Astrocyte (in vitro differentiated cells and primary cell): ENCODE results near the gene CD52. TPM values are rescaled to one million over a fixed set of nuclear protein-coding genes. Genes with fewer than 3 reads are reported as not detected.

Experiments used
- DNase-seq: peaks from one replicate; pipeline ENCODE4 v3.0.0-alpha.2; 2010; ENCODE audit warnings: low read depth
- FAIRE-seq: peaks from 2 replicates; lab custom pipeline; 2011; peaks lifted over from hg19 to GRCh38; lab: Jason Lieb, UNC
- H2AFZ ChIP-seq: 2 replicates; pipeline ENCODE4 v1.6.0; 2012; ENCODE audit warnings: low read depth, low read length, inconsistent platforms
- H3K27ac ChIP-seq: 2 replicates; pipeline ENCODE4 v1.5.1; 2011; ENCODE audit warnings: low read depth, low read length, inconsistent platforms
- H3K27me3 ChIP-seq: 2 replicates; pipeline ENCODE4 v1.6.0; 2011; ENCODE audit warnings: low read length, inconsistent platforms; ENCODE audit not compliant: insufficient read depth
- H3K36me3 ChIP-seq: 2 replicates; pipeline ENCODE4 v1.5.1; 2011; ENCODE audit warnings: low read length, inconsistent platforms; ENCODE audit not compliant: insufficient read depth
- H3K4me1 ChIP-seq: 2 replicates; pipeline ENCODE4 v1.5.1; 2011; ENCODE audit warnings: low read length, inconsistent platforms; ENCODE audit not compliant: insufficient read depth
- H3K4me2 ChIP-seq: 2 replicates; pipeline ENCODE4 v1.6.0; 2012; ENCODE audit warnings: low read length, inconsistent platforms
- H3K4me3 ChIP-seq: 2 replicates; pipeline ENCODE4 v1.5.1; 2011; ENCODE audit warnings: low read depth, mild to moderate bottlenecking, low read length, inconsistent platforms; ENCODE audit not compliant: insufficient read depth
- H3K79me2 ChIP-seq: 2 replicates; pipeline ENCODE4 v1.6.0; 2012; ENCODE audit warnings: mild to moderate bottlenecking, low read length, inconsistent platforms; ENCODE audit not compliant: insufficient read depth
- H3K9ac ChIP-seq: 2 replicates; pipeline ENCODE4 v1.6.0; 2012; ENCODE audit warnings: mild to moderate bottlenecking, low read length, inconsistent platforms
- H3K9me3 ChIP-seq: 2 replicates; pipeline ENCODE4 v1.5.1; 2012; ENCODE audit warnings: low read depth, mild to moderate bottlenecking, low read length, inconsistent platforms; ENCODE audit not compliant: insufficient read depth
- H4K20me1 ChIP-seq: 2 replicates; pipeline ENCODE4 v1.6.0; 2012; ENCODE audit warnings: low read length, inconsistent platforms; ENCODE audit not compliant: insufficient read depth
- H3K27ac Mint-ChIP-seq: one replicate; pipeline ENCODE4 v1.8.0; 2021; ENCODE audit warnings: mild to moderate bottlenecking, mixed read lengths; ENCODE audit not compliant: unreplicated experiment
- H3K27me3 Mint-ChIP-seq: one replicate; pipeline ENCODE4 v1.8.0; 2021; ENCODE audit warnings: low read depth, mixed read lengths; ENCODE audit not compliant: unreplicated experiment
- H3K36me3 Mint-ChIP-seq: one replicate; pipeline ENCODE4 v1.8.0; 2021; ENCODE audit warnings: low read depth, mixed read lengths; ENCODE audit not compliant: unreplicated experiment
- H3K4me1 Mint-ChIP-seq: one replicate; pipeline ENCODE4 v1.8.0; 2021; ENCODE audit warnings: low read depth, mixed read lengths; ENCODE audit not compliant: unreplicated experiment
- H3K4me3 Mint-ChIP-seq: one replicate; pipeline ENCODE4 v1.8.0; 2021; ENCODE audit warnings: mild to moderate bottlenecking, moderate library complexity, mixed read lengths; ENCODE audit not compliant: unreplicated experiment
- H3K9me3 Mint-ChIP-seq: one replicate; pipeline ENCODE4 v1.8.0; 2021; ENCODE audit warnings: mild to moderate bottlenecking, mixed read lengths; ENCODE audit not compliant: unreplicated experiment
- CTCF ChIP-seq: IDR thresholded peaks from 2 replicates; pipeline ENCODE4 v1.5.1; 2011; ENCODE audit warnings: low read depth, mild to moderate bottlenecking, inconsistent platforms, low read length, moderate library complexity; ENCODE audit not compliant: insufficient read depth
- EZH2 ChIP-seq: IDR thresholded peaks from 2 replicates; pipeline ENCODE4 v1.6.1; 2012; ENCODE audit warnings: mild to moderate bottlenecking, low read length, inconsistent platforms; ENCODE audit not compliant: insufficient read depth
- total RNA-seq: library from RNA; stranded (reverse); gene quantifications from 2 replicates; pipeline ENCODE4 v1.2.1, GENCODE V29; 2021

The CD52 gene
- total RNA-seq, 1 donor from 2014 or later, result not detected

DNA sequence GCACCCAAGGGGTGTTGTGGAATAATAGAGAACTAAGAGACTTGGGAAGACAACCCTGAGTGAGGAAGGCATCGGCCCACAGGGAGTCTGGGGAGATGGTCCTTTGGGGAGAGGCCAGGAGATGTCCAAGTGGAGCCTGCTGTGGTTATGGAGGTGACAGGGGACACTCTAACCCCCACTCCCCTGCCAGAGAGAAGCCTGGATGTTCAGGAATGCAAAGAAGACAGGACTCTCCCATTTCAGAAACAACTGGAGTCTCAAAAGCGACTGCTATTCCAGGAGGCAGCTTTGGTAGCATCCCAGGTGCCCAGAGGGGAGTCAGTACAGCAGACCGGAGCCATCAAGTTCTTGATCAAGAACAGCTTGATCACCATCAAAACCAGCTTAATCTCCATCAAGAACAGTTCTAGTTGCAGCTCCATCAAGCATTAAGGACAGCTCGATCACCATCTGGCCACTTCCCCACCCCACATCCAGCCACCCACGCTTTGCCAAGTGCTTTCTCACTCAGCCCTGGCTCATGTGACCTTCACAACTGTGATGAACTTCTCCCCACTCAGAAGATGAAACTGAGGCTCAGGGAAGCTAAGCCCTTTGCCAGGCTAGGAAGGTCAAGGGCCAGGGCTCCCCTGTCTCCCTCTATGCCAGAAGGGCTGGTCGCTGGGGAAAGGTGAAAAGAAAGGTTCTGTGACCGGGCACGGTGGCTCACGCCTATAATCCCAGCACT is 743 bp downstream of the CD52 start:
- Histone ChIP-seq H3K36me3 (no peaks in the 10 kb centered on the region), H4K20me1 (no peaks in the 10 kb centered on the region), H3K27ac (no peak overlapping the region), H3K9ac (no peak overlapping the region), H3K4me2 (no peak overlapping the region), H3K79me2 (no peaks in the 10 kb centered on the region), H3K9me3 (no peaks in the 10 kb centered on the region), H3K4me1 (peaks cover 5% of the 10 kb centered on the region), H3K4me3 (no peak overlapping the region), H2AFZ (no peak overlapping the region), H3K27me3 (peaks cover 3% of the 10 kb centered on the region)
- FAIRE-seq (no peak), DNase-seq (no peak)
- Mint-ChIP-seq H3K9me3 (no peaks in the 10 kb centered on the region), H3K4me1 (peaks cover 7% of the 10 kb centered on the region), H3K36me3 (peaks cover 3% of the 10 kb centered on the region), H3K27me3 (peaks cover 11% of the 10 kb centered on the region), H3K4me3 (no peak overlapping the region), H3K27ac (no peak overlapping the region)
- no peak for TF ChIP-seq CTCF
- TF ChIP-seq EZH2, result no peak

- H3K36me3 ChIP-seq, result no peaks in the 10 kb centered on the region
- peaks cover 7% of the 10 kb centered on the region for H3K4me1 Mint-ChIP-seq
- H3K4me2 ChIP-seq, result peak overlapping the region; percentile 47
- peaks cover 3% of the 10 kb centered on the region for H3K27me3 Mint-ChIP-seq
- H3K27ac ChIP-seq, result no peak overlapping the region
- no peaks in the 10 kb centered on the region for H4K20me1 ChIP-seq
- no peak overlapping the region for H3K4me3 ChIP-seq
- TF ChIP-seq CTCF (no peak), EZH2 (no peak)
- peak overlapping the region; percentile 68 for H3K27ac Mint-ChIP-seq
- no peak overlapping the region for H3K4me3 Mint-ChIP-seq
- H3K36me3 Mint-ChIP-seq, result peaks cover 3% of the 10 kb centered on the region
- H3K27me3 ChIP-seq, result no peaks in the 10 kb centered on the region
- DNase-seq, result no peak
- no peaks in the 10 kb centered on the region for H3K79me2 ChIP-seq
- peaks cover 5% of the 10 kb centered on the region for H3K4me1 ChIP-seq
- no peaks in the 10 kb centered on the region for H3K9me3 Mint-ChIP-seq
- H2AFZ ChIP-seq, result peak overlapping the region; percentile 87
- no peak for FAIRE-seq
- H3K9ac ChIP-seq, result peak overlapping the region; percentile 63
- H3K9me3 ChIP-seq, result no peaks in the 10 kb centered on the region
These were observed 3.1 kb downstream of the CD52 start for GRCh38 chr1:26320896-26321295.

DNA sequence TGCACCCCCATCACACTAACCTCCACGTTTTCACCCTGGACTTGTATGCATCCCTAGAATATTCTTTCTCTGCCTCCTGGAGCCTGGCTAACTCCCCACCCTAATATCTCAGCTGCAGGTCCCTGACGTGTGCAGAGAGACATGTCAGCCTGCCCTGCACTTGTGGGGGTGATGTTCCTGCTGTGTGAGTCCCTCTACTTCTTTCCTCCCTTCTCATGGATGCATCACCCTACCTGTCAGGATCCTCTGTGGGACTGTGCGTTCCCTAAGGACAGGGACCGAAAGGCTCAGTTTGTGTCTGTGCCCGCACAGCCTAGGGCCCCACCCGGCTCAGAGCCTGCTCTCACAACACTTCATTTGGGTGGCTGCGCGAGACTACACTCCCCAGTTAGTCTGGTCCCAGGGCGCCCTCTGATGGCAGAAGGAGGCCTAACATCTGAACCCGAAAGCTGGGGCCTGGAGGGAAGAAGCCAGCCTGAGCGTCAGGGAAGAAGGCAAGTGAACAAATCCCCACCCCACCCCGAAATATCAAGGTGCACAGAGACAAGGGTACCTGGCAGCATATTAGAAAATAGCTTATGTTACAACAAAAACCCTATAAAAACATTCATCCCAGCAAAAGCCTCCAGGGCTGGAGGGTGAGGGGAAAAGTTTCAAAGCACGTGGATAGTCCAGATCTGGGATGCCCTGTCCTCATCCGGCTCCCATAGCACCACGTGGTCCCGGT is 3.7 kb downstream of the CD52 start:
- no peaks in the 10 kb centered on the region for H3K9me3 ChIP-seq
- H3K27ac ChIP-seq, result no peak overlapping the region
- H4K20me1 ChIP-seq, result no peaks in the 10 kb centered on the region
- no peaks in the 10 kb centered on the region for H3K36me3 ChIP-seq
- Mint-ChIP-seq H3K27me3 (peaks cover 3% of the 10 kb centered on the region), H3K36me3 (peaks cover 3% of the 10 kb centered on the region), H3K4me1 (peaks cover 7% of the 10 kb centered on the region), H3K9me3 (no peaks in the 10 kb centered on the region), H3K27ac (peak overlapping the region; percentile 68), H3K4me3 (no peak overlapping the region)
- no peak overlapping the region for H3K4me3 ChIP-seq
- peak overlapping the region; percentile 63 for H3K9ac ChIP-seq
- FAIRE-seq (no peak), DNase-seq (peak; percentile 52)
- H2AFZ ChIP-seq, result peak overlapping the region; percentile 87
- TF ChIP-seq CTCF (peak; percentile 81), EZH2 (no peak)
- H3K4me2 ChIP-seq, result peak overlapping the region; percentile 47
- H3K4me1 ChIP-seq, result peaks cover 5% of the 10 kb centered on the region
- H3K27me3 ChIP-seq, result no peaks in the 10 kb centered on the region
- H3K79me2 ChIP-seq, result no peaks in the 10 kb centered on the region
